NOMO-1 treated with DMSO at 0.1 percent for 48 hours (cell line): ENCODE data around the gene SCD.
"Not testable (repeated sequence)": the region's sequence is repeated elsewhere in the genome, so short reads cannot be mapped to it uniquely, and the experiment has no call there.

Source experiments
- DNase-seq: peaks from one replicate; lab custom pipeline; 2025; ENCODE audit not compliant: unreplicated experiment; lab: John Stamatoyannopoulos, UW

Gene SCD

GRCh38 chr10:100359529-100360150 is 12.6 kb downstream of the SCD start:
- DNase-seq: no peak

GRCh38 chr10:100360234-100360633 is 13.2 kb downstream of the SCD start:
- no peak for DNase-seq

GRCh38 chr10:100362570-100363496 is 15.8 kb downstream of the SCD start:
- DNase-seq: no peak

- no peak for DNase-seq
Observed at GRCh38 chr10:100364175-100364574, 17.1 kb downstream of the SCD start.

GRCh38 chr10:100364735-100365391 is 17.8 kb downstream of the SCD start:
- DNase-seq: peak; percentile 58

- no peak for DNase-seq
Observed at GRCh38 chr10:100368721-100369120, 21.7 kb downstream of the SCD start.

- DNase-seq: peak; percentile 84
Observed at GRCh38 chr10:100370714-100371481, 23.9 kb downstream of the SCD start.

- DNase-seq: peak; percentile 42
Observed at GRCh38 chr10:100371482-100372027, 24.5 kb downstream of the SCD start.

- no peak for DNase-seq
Observed at GRCh38 chr10:100372415-100373297, 25.6 kb downstream of the SCD start.

GRCh38 chr10:100373298-100374199 is 26.5 kb downstream of the SCD start:
- peak; percentile 96 for DNase-seq

- DNase-seq: no peak
Observed at GRCh38 chr10:100374200-100374655, 27.2 kb downstream of the SCD start.

- not testable (repeated sequence) for DNase-seq
Observed at GRCh38 chr10:100374677-100375353, 27.8 kb downstream of the SCD start.

GRCh38 chr10:100376656-100377055 is 29.6 kb downstream of the SCD start:
- not testable (repeated sequence) for DNase-seq

- no peak for DNase-seq
Observed at GRCh38 chr10:100377830-100378229, 30.8 kb downstream of the SCD start.

GRCh38 chr10:100380400-100380799 is 33.4 kb downstream of the SCD start:
- no peak for DNase-seq

GRCh38 chr10:100382553-100382952 is 35.5 kb downstream of the SCD start:
- DNase-seq: no peak

- no peak for DNase-seq
Observed at GRCh38 chr10:100383251-100383650, 36.2 kb downstream of the SCD start.
